Prostate gland (tissue), 2 donors: ENCODE results near the gene PIGN.

ENCODE experiments used
- POLR2AphosphoS5 ChIP-seq: sonication (generic); formaldehyde crosslinking; IDR thresholded peaks from one replicate; pipeline ENCODE4 v1.6.1; 2017; ENCODE audit warnings: antibody characterized with exemption
- TF ChIP-seq, protein P1 (sequence below), 4 experiments: fragments of 200-600 bp in 2 of 4; fragments of 450-650 bp in 2 of 4; sonication (generic) in 2 of 4; IDR thresholded peaks; 1 replicate in 3 of 4; 2 replicates in 1 of 4; pipeline ENCODE4 v1.5.1; 2016 to 2019; ENCODE audit warnings: antibody characterized with exemption in 4 of 4, mild to moderate bottlenecking in 2 of 4, moderate library complexity in 2 of 4

DNA sequence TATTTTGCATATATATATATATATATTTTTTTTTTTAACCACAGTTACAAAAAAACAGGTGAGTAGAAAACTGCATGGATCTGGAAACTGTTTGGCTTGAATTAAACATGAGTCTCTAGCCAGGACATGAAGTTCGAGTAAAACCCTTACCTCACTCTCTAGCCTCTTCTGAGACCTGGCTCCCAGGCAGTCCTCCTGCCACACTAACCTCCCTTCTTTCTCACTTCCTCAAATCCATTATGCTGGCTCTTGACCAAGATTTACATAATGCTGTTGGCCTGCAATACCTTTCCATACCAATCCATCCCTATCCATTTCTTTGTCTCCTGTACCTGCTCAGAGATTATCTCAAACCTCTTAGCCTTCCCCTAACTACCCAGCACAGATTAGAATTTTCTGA is 34.0 kb downstream of the PIGN start:
- TF ChIP-seq, protein P1, sequence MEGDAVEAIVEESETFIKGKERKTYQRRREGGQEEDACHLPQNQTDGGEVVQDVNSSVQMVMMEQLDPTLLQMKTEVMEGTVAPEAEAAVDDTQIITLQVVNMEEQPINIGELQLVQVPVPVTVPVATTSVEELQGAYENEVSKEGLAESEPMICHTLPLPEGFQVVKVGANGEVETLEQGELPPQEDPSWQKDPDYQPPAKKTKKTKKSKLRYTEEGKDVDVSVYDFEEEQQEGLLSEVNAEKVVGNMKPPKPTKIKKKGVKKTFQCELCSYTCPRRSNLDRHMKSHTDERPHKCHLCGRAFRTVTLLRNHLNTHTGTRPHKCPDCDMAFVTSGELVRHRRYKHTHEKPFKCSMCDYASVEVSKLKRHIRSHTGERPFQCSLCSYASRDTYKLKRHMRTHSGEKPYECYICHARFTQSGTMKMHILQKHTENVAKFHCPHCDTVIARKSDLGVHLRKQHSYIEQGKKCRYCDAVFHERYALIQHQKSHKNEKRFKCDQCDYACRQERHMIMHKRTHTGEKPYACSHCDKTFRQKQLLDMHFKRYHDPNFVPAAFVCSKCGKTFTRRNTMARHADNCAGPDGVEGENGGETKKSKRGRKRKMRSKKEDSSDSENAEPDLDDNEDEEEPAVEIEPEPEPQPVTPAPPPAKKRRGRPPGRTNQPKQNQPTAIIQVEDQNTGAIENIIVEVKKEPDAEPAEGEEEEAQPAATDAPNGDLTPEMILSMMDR (IDR thresholded peaks at IDR 0.05), result no peak
- no peak for TF ChIP-seq POLR2AphosphoS5
